ENCODE measurements around the gene SH3GLB1. TPM values are rescaled to one million over a fixed set of nuclear protein-coding genes. Genes with fewer than 3 reads are reported as not detected.
A peak's percentile ranks its signal among the peaks of the same experiment; 100 is the strongest.

Gene SH3GLB1
- total RNA-seq, 1 experiment from 2014 or later, result 36.6 TPM

DNA sequence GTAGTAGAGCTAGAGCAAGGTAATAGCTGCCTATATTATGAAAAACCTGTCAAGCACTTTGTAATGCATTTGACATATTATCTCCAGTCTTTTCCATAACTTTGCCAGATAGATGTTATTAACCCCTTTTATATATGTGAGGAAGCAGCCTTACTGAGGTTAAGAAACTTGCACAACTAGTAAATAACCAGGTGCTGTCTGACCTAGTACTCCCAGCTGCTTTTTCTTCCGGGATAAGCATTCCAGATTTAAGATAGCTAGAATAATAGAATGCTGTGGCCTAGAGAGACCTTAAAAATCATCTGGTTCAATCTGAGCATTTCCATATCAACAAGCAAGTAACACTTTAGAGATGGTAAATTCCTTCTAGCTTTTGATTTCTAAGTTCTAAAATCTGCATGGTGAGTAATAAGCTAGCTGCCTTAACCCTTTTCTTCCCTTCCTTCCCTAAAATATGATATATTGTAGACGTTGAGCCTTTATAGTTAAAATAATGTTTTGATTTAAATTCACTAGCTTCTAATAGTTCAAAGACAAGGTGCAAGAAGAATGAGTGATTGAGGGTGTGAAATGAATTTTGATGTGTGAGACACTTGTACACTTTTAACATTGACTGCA is 1.8 kb downstream of the SH3GLB1 start:
- H2BK120ac ChIP-seq (ENCODE audit: low read depth, low read length, poor library complexity, severe bottlenecking), result no peak overlapping the region
- no peaks in the 10 kb centered on the region for H3K9me3 ChIP-seq (ENCODE audit: control insufficient read depth, low read depth, low read length)
- H2BK15ac ChIP-seq (ENCODE audit: low read depth, low read length), result no peak overlapping the region
- H3K18ac ChIP-seq (ENCODE audit: insufficient read length, low read depth, low read length), result no peak overlapping the region
- Mint-ChIP-seq H3K27me3 (ENCODE audit: low read depth) (peaks cover 3% of the 10 kb centered on the region; the same call in 1 of the 2 replicates), H3K4me1 (peaks cover 23 to 28% of the 10 kb centered on the region in 2 experiments), H3K4me3 (peak overlapping the region; percentile 94 to 96), H3K9me3 (no peaks in the 10 kb centered on the region), H3K36me3 (ENCODE audit: insufficient read depth in 1 of 3, low read depth in 3 of 3) (peaks cover 4 to 7% (median 4%) of the 10 kb centered on the region in 3 experiments; a peak in 6 of 7 replicates), H3K27ac (no peak overlapping the region)
- H3K27me3 ChIP-seq (ENCODE audit: insufficient read depth, low read length), result no peaks in the 10 kb centered on the region
- H3K23me2 ChIP-seq (ENCODE audit: insufficient read length, low read depth, low read length, poor library complexity, severe bottlenecking), result peaks cover 12% of the 10 kb centered on the region
- H2BK5ac ChIP-seq (ENCODE audit: insufficient read length, low read length), result no peak overlapping the region
- H3K79me1 ChIP-seq (ENCODE audit: insufficient read depth, low read depth, low read length, poor library complexity, severe bottlenecking), result no peaks in the 10 kb centered on the region
- H2AK5ac ChIP-seq (ENCODE audit: insufficient read length, low read length), result no peak overlapping the region
- no peak overlapping the region for H3K27ac ChIP-seq (ENCODE audit: insufficient read length, low read depth, low read length)
- H3K56ac ChIP-seq (ENCODE audit: insufficient read length, low read depth, low read length), result no peak overlapping the region
- H3K9ac ChIP-seq (ENCODE audit: extremely low read depth, insufficient read length, low read length), result peak overlapping the region; percentile 18
- H4K5ac ChIP-seq (ENCODE audit: insufficient read length, low read depth, low read length), result no peak overlapping the region
- WGBS (ENCODE audit: extremely low coverage, insufficient read length, low lambda C conversion rate), result no CpG with 5 or more reads among the region's 2 CpGs
- peaks cover 8% of the 10 kb centered on the region; the same call in 1 of the 2 replicates for H3K4me1 ChIP-seq (ENCODE audit: insufficient read depth, low read length)
- no peak overlapping the region for H4K8ac ChIP-seq (replicated peaks; ENCODE audit: insufficient read length, low read depth, low read length)
- H3T11ph ChIP-seq (ENCODE audit: low read length), result no peak overlapping the region
- DNase-seq, result no peak
- no peak overlapping the region for H2AFZ ChIP-seq (ENCODE audit: low read length)
- H3K4ac ChIP-seq (ENCODE audit: low read depth, low read length), result no peak overlapping the region
- peak overlapping the region; percentile 95 for H3K4me2 ChIP-seq (ENCODE audit: insufficient read depth, insufficient read length, low read length)
- no peak overlapping the region for H2BK20ac ChIP-seq (ENCODE audit: low read depth, low read length, poor library complexity, severe bottlenecking)
- TF ChIP-seq, protein P1, sequence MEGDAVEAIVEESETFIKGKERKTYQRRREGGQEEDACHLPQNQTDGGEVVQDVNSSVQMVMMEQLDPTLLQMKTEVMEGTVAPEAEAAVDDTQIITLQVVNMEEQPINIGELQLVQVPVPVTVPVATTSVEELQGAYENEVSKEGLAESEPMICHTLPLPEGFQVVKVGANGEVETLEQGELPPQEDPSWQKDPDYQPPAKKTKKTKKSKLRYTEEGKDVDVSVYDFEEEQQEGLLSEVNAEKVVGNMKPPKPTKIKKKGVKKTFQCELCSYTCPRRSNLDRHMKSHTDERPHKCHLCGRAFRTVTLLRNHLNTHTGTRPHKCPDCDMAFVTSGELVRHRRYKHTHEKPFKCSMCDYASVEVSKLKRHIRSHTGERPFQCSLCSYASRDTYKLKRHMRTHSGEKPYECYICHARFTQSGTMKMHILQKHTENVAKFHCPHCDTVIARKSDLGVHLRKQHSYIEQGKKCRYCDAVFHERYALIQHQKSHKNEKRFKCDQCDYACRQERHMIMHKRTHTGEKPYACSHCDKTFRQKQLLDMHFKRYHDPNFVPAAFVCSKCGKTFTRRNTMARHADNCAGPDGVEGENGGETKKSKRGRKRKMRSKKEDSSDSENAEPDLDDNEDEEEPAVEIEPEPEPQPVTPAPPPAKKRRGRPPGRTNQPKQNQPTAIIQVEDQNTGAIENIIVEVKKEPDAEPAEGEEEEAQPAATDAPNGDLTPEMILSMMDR (conservative IDR thresholded peaks at IDR 0.05), result no peak
- H3K79me2 ChIP-seq (ENCODE audit: insufficient read depth, low read length), result peaks cover 3% of the 10 kb centered on the region; the same call in 1 of the 2 replicates
- no peak overlapping the region for H4K91ac ChIP-seq (ENCODE audit: insufficient read length, low read depth, low read length)
- H3K23ac ChIP-seq (ENCODE audit: insufficient read length, low read depth, low read length), result no peak overlapping the region
- H3K14ac ChIP-seq (ENCODE audit: insufficient read depth, low read length), result no peak overlapping the region
- no peak overlapping the region for H2BK12ac ChIP-seq (ENCODE audit: insufficient read length, low read depth, low read length)
- no peaks in the 10 kb centered on the region for H4K20me1 ChIP-seq (ENCODE audit: control insufficient read depth, insufficient read depth, insufficient read length)

Data from H9 (cell line).